AG09319 (cell line): Measurements from ENCODE around the gene DAP.

Experiments
- DNase-seq: peaks from one replicate; pipeline ENCODE4 v3.0.0-alpha.2; 2010; ENCODE audit warnings: low read depth; ENCODE audit errors: extremely low read depth
- CTCF ChIP-seq: IDR thresholded peaks from 2 replicates; pipeline ENCODE4 v1.5.1; 2011; ENCODE audit warnings: low read depth, mild to moderate bottlenecking, inconsistent platforms, low read length, moderate library complexity

DAP gene

GRCh38 chr5:10709409-10709808 is 51.6 kb downstream of the DAP start:
- DNase-seq = no peak
- no peak for TF ChIP-seq CTCF

GRCh38 chr5:10708189-10708944 is 52.7 kb downstream of the DAP start:
- TF ChIP-seq CTCF = no peak
- DNase-seq = no peak

- no peak for DNase-seq
- no peak for TF ChIP-seq CTCF
Measured at GRCh38 chr5:10707198-10708142, 53.6 kb downstream of the DAP start.

GRCh38 chr5:10706326-10706725 is 54.7 kb downstream of the DAP start:
- DNase-seq = no peak
- no peak for TF ChIP-seq CTCF

- DNase-seq = no peak
- TF ChIP-seq CTCF = no peak
Measured at GRCh38 chr5:10705747-10706146, 55.3 kb downstream of the DAP start.

GRCh38 chr5:10704949-10705621 is 55.9 kb downstream of the DAP start:
- no peak for TF ChIP-seq CTCF
- no peak for DNase-seq
